H1 (cell line): ENCODE data around the gene C20orf173. TPM values are rescaled to one million over a fixed set of nuclear protein-coding genes. Genes with fewer than 3 reads are reported as not detected.

Source experiments
- CTCF ChIA-PET: fragments of 300-600 bp; sonication (Branson Sonifier 250); formaldehyde crosslinking; loops from one replicate; lab custom pipeline; 2021; ENCODE audit not compliant: partially characterized antibody; lab: Charles Lee
- POLR2A ChIA-PET: fragments of 300-600 bp; sonication (Branson Sonifier 250); formaldehyde crosslinking; loops from one replicate; lab custom pipeline; 2021; ENCODE audit warnings: inconsistent platforms; ENCODE audit not compliant: partially characterized antibody; lab: Charles Lee
- DNase-seq, 2 experiments: peaks; one replicate each; pipeline versions ENCODE4 v3.0.0 to v3.0.0-alpha.2; 2010 to 2022; ENCODE audit warnings: low spot score in 2 of 2, low read depth in 1 of 2, mixed read lengths in 1 of 2
- FAIRE-seq: peaks from 2 replicates; lab custom pipeline; 2011; peaks lifted over from hg19 to GRCh38; lab: Jason Lieb, UNC
- H2AFZ ChIP-seq: 2 replicates; pipeline ENCODE4 v1.8.1; 2012; ENCODE audit warnings: low read length, inconsistent platforms
- H2AK5ac ChIP-seq: 2 replicates; pipeline ENCODE4 v1.6.1; 2013; ENCODE audit warnings: low read depth, low read length
- H2BK120ac ChIP-seq: replicated peaks from 2 replicates; pipeline ENCODE3; 2013; ENCODE audit warnings: low read depth, low read length, inconsistent platforms
- H2BK12ac ChIP-seq: 2 replicates; pipeline ENCODE4 v1.6.1; 2013; ENCODE audit warnings: low read depth, low read length
- H2BK15ac ChIP-seq: 2 replicates; pipeline ENCODE4 v1.6.1; 2013; ENCODE audit warnings: low read length
- H2BK20ac ChIP-seq: 2 replicates; pipeline ENCODE4 v1.6.1; 2013; ENCODE audit warnings: low read length
- H2BK5ac ChIP-seq: 2 replicates; pipeline ENCODE4 v1.6.1; 2013; ENCODE audit warnings: low read depth, low read length
- H3K14ac ChIP-seq: 2 replicates; pipeline ENCODE4 v1.6.1; 2013; ENCODE audit warnings: inconsistent platforms; ENCODE audit not compliant: insufficient read length
- H3K18ac ChIP-seq: 2 replicates; pipeline ENCODE4 v1.6.1; 2013; ENCODE audit warnings: low read length; ENCODE audit errors: extremely low read depth
- H3K23ac ChIP-seq: 2 replicates; pipeline ENCODE4 v1.6.1; 2013; ENCODE audit warnings: inconsistent platforms; ENCODE audit not compliant: insufficient read length
- H3K23me2 ChIP-seq: 2 replicates; pipeline ENCODE4 v1.6.1; 2013; ENCODE audit warnings: low read depth, low read length
- H3K27ac ChIP-seq: 2 replicates; pipeline ENCODE4 v1.6.1; 2011; ENCODE audit warnings: low read depth, low read length, inconsistent platforms
- H3K27me3 ChIP-seq, 4 experiments: replicated peaks in 1 of 4; 1 replicate in 1 of 4; 2 replicates in 3 of 4; pipeline versions ENCODE4 v1.6.1 to v1.8.1; 2011 to 2013; ENCODE audit warnings: low read length in 3 of 4, mild to moderate bottlenecking in 3 of 4, inconsistent platforms in 2 of 4, mixed read lengths in 2 of 4, moderate library complexity in 1 of 4; ENCODE audit not compliant: control insufficient read depth in 3 of 4, insufficient read depth in 3 of 4; ENCODE audit errors: extremely low read depth in 1 of 4
- H3K36me3 ChIP-seq, 4 experiments: 2 replicates each; pipeline versions ENCODE4 v1.6.1 to v1.8.1; 2011 to 2013; ENCODE audit warnings: mild to moderate bottlenecking in 4 of 4, low read length in 3 of 4, moderate library complexity in 2 of 4, control low read depth in 1 of 4, inconsistent platforms in 1 of 4; ENCODE audit not compliant: insufficient read depth in 4 of 4, control insufficient read depth in 2 of 4
- H3K4ac ChIP-seq: replicated peaks from 2 replicates; pipeline ENCODE3; 2013; ENCODE audit warnings: low read length, low read depth, mixed read lengths, inconsistent platforms; ENCODE audit not compliant: insufficient read length
- H3K4me1 ChIP-seq, 4 experiments: replicated peaks in 1 of 4; 1 replicate in 1 of 4; 2 replicates in 3 of 4; pipeline versions ENCODE4 v1.6.1 to v1.8.1; 2011 to 2013; ENCODE audit warnings: low read length in 3 of 4, inconsistent platforms in 2 of 4, mixed read lengths in 1 of 4; ENCODE audit not compliant: insufficient read depth in 4 of 4, control insufficient read depth in 3 of 4
- H3K4me2 ChIP-seq, 2 experiments: 2 replicates each; pipeline versions ENCODE4 v1.6.1 to v1.8.1; 2011 to 2013; ENCODE audit warnings: low read depth in 2 of 2, low read length in 2 of 2, control low read depth in 1 of 2, inconsistent platforms in 1 of 2, mild to moderate bottlenecking in 1 of 2; ENCODE audit not compliant: insufficient read depth in 1 of 2
- H3K4me3 ChIP-seq, 4 experiments: fragments of 200-600, 300-600 bp in 1 of 4; sonication (generic), shearing (Covaris generic), sonication (Bioruptor Twin) in 1 of 4; 2 replicates each; pipeline versions ENCODE4 v1.5.1 to v1.8.1; 2011 to 2016; ENCODE audit warnings: low read length in 4 of 4, low read depth in 3 of 4, control low read depth in 2 of 4, inconsistent platforms in 2 of 4, mild to moderate bottlenecking in 2 of 4, mixed read lengths in 1 of 4, moderate library complexity in 1 of 4; ENCODE audit not compliant: insufficient read depth in 2 of 4; ENCODE audit errors: extremely low read depth in 1 of 4
- H3K56ac ChIP-seq: replicated peaks from 2 replicates; pipeline ENCODE3; 2013; ENCODE audit warnings: low read depth, mild to moderate bottlenecking, mixed read lengths, low read length, inconsistent platforms; ENCODE audit not compliant: insufficient read length
- H3K79me1 ChIP-seq: 2 replicates; pipeline ENCODE4 v1.6.1; 2013; ENCODE audit warnings: low read depth, low read length, control low read depth
- H3K79me2 ChIP-seq, 2 experiments: 2 replicates each; pipeline versions ENCODE4 v1.6.1 to v1.8.1; 2012 to 2013; ENCODE audit warnings: low read length in 2 of 2, mild to moderate bottlenecking in 2 of 2, inconsistent platforms in 1 of 2; ENCODE audit not compliant: insufficient read depth in 2 of 2, control insufficient read depth in 1 of 2
- H3K9ac ChIP-seq, 4 experiments: replicated peaks in 1 of 4; 1 replicate in 1 of 4; 2 replicates in 3 of 4; pipeline versions ENCODE4 v1.6.1 to v1.8.1; 2011 to 2013; ENCODE audit warnings: low read depth in 3 of 4, low read length in 3 of 4, control low read depth in 2 of 4, mild to moderate bottlenecking in 2 of 4, moderate library complexity in 2 of 4, inconsistent platforms in 1 of 4; ENCODE audit errors: extremely low read depth in 1 of 4
- H3K9me3 ChIP-seq, 2 experiments: 2 replicates each; pipeline versions ENCODE4 v1.6.1 to v1.8.1; 2012 to 2013; ENCODE audit warnings: mild to moderate bottlenecking in 2 of 2, moderate library complexity in 2 of 2, control low read depth in 1 of 2, inconsistent platforms in 1 of 2, low read depth in 1 of 2, low read length in 1 of 2, mixed read lengths in 1 of 2; ENCODE audit not compliant: insufficient read depth in 2 of 2
- H4K20me1 ChIP-seq, 2 experiments: replicated peaks in 1 of 2; 2 replicates each; pipeline versions ENCODE3 to v1.8.1; 2011 to 2013; ENCODE audit warnings: inconsistent platforms in 2 of 2, low read length in 2 of 2, mild to moderate bottlenecking in 1 of 2; ENCODE audit not compliant: insufficient read depth in 2 of 2, control insufficient read depth in 1 of 2
- H4K5ac ChIP-seq: 2 replicates; pipeline ENCODE4 v1.6.1; 2013; ENCODE audit warnings: low read length, low read depth, mixed read lengths, inconsistent platforms; ENCODE audit not compliant: insufficient read length
- H4K8ac ChIP-seq: 2 replicates; pipeline ENCODE4 v1.8.0; 2013; ENCODE audit warnings: mild to moderate bottlenecking, moderate library complexity, low read length, inconsistent platforms; ENCODE audit not compliant: insufficient read depth; ENCODE audit errors: extremely low read depth
- H4K91ac ChIP-seq: replicated peaks from 2 replicates; pipeline ENCODE3; 2013; ENCODE audit warnings: low read length, mixed read lengths, inconsistent platforms; ENCODE audit not compliant: insufficient read length
- EGR1 ChIP-seq: IDR thresholded peaks from 2 replicates; pipeline ENCODE4 v1.6.1; 2011; ENCODE audit warnings: low read depth, low read length, borderline replicate concordance
- KDM5A ChIP-seq: fragments of 200-600 bp; IDR thresholded peaks from 2 replicates; pipeline ENCODE4 v1.7.1; 2012; ENCODE audit warnings: mild to moderate bottlenecking, low read length, inconsistent platforms, mixed read lengths
- POLR2A ChIP-seq, 2 experiments: IDR thresholded peaks; 1 replicate in 1 of 2; 2 replicates in 1 of 2; pipeline ENCODE4 v1.6.1; 2011; ENCODE audit warnings: low read depth in 2 of 2, low read length in 2 of 2, mild to moderate bottlenecking in 2 of 2; ENCODE audit errors: control extremely low read depth in 1 of 2
- RFX5 ChIP-seq: IDR thresholded peaks from 2 replicates; pipeline ENCODE4 v1.6.1; 2011; ENCODE audit warnings: low read depth, low read length, improper control_type of control experiment, borderline replicate concordance
- RXRA ChIP-seq: IDR thresholded peaks from 2 replicates; pipeline ENCODE4 v1.6.1; 2011; ENCODE audit warnings: low read depth, mild to moderate bottlenecking, low read length, moderate library complexity; ENCODE audit not compliant: insufficient read depth
- TCF12 ChIP-seq: IDR thresholded peaks from 2 replicates; pipeline ENCODE4 v1.6.1; 2011; ENCODE audit warnings: low read depth, mild to moderate bottlenecking, low read length
- WGBS, 2 experiments: shearing (Covaris generic) in 1 of 2; methylation state at CpG; one replicate each; pipeline versions ENCODE4 v1.1.6 to v1.1.7; 2013 to 2015; ENCODE audit warnings: low lambda C conversion rate in 2 of 2, mixed read lengths in 2 of 2, inconsistent platforms in 1 of 2, low coverage in 1 of 2, missing lambda C conversion rate in 1 of 2; ENCODE audit not compliant: insufficient replicate concordance in 2 of 2, insufficient coverage in 1 of 2, insufficient read length in 1 of 2; ENCODE audit errors: extremely low coverage in 1 of 2, missing lambda C conversion rate in 1 of 2; 5-methylcytosine and 5-hydroxymethylcytosine counted together
- polyA plus RNA-seq, 7 experiments: library from polyadenylated mRNA; depleted of rRNA in 3 of 7; stranded (reverse) in 5 of 7; unstranded in 2 of 7; fragments of >200 nt in 5 of 7; fragments of 200-250 nt in 2 of 7; gene quantifications; 1 replicate in 5 of 7; 2 replicates in 1 of 7; 4 replicates in 1 of 7; pipeline versions ENCODE4 v1.2.1 to v1.2.3, GENCODE V29; 2011 to 2013; ENCODE audit warnings: missing spikeins in 2 of 7, mixed read lengths in 2 of 7
- total RNA-seq: library from RNA; stranded (reverse); fragmentation: NEBNext Ultra II Directional; extraction: Animal tissue kit (Norgen Biotek cat#: 25700); gene quantifications from 2 replicates; pipeline ENCODE4 v1.2.1, GENCODE V29; 2021

C20orf173 gene
- total and polyA plus RNA-seq, 2 of the 8 experiments (the other 6 are each of a cell fraction or from before 2014, with no cell fraction given) = not detected

GRCh38 chr20:35547329-35547728 lies 17.9 kb upstream of the C20orf173 start:
- Histone ChIP-seq H4K91ac (no peak overlapping the region), H2BK20ac (no peak overlapping the region), H3K9me3 (no peaks in the 10 kb centered on the region), H3K23me2 (peaks cover 8% of the 10 kb centered on the region), H2BK120ac (no peak overlapping the region), H4K5ac (no peak overlapping the region), H3K9ac (no peak overlapping the region), H3K4me1 (peaks cover 0 to 6% (median 3%) of the 10 kb centered on the region in 4 experiments; a peak in 4 of 7 replicates), H3K56ac (no peak overlapping the region), H3K4ac (no peak overlapping the region), H3K79me2 (peaks cover 0 to 10% of the 10 kb centered on the region in 2 experiments; a peak in 1 of 4 replicates), H3K4me2 (no peak overlapping the region), H4K20me1 (peaks cover 0 to 3% of the 10 kb centered on the region in 2 experiments), H2AK5ac (no peak overlapping the region), H3K79me1 (peaks cover 6% of the 10 kb centered on the region; the same call in 1 of the 2 replicates), H3K4me3 (no peak overlapping the region), H2BK15ac (no peak overlapping the region), H3K36me3 (peaks cover 11 to 52% (median 25%) of the 10 kb centered on the region in 4 experiments; a peak in 7 of 8 replicates), H3K18ac (no peak overlapping the region), H2BK12ac (no peak overlapping the region), H4K8ac (no peak overlapping the region), H3K14ac (no peak overlapping the region), H3K27me3 (no peaks in the 10 kb centered on the region), H2BK5ac (no peak overlapping the region), H2AFZ (no peak overlapping the region), H3K27ac (no peak overlapping the region), H3K23ac (no peak overlapping the region)
- WGBS, 2 experiments = 95% methylated on average over 6 of the region's 9 CpGs; no CpG with 5 or more reads in 1 of the 2 experiments
- ChIA-PET POLR2A (interaction anchor here (0.9 to 1.7 kb wide), 5 partner anchors 9 to 93 kb away, joined by 3 to 4 read pairs (median 3); partner anchors contain the start of gene CEP250), CTCF (interaction anchor here (0.9 to 1.7 kb wide), 4 partner anchors 9 to 74 kb away, joined by 3 to 5 read pairs (median 4); no protein-coding TSS in a partner anchor)
- no peak for FAIRE-seq
- no peak for DNase-seq
- TF ChIP-seq RXRA = no peak
- TF ChIP-seq POLR2A (IDR thresholded peaks at IDR 0.05; ENCODE audit: control extremely low read depth in 1 of 2, low read depth in 2 of 2, low read length in 2 of 2) = no peak
- no peak for TF ChIP-seq KDM5A
- no peak for TF ChIP-seq EGR1
- TF ChIP-seq TCF12 = no peak
- TF ChIP-seq RFX5 = no peak
